ENCODE data around the gene IL12B. TPM values are rescaled to one million over a fixed set of nuclear protein-coding genes. Genes with fewer than 3 reads are reported as not detected.

IL12B gene
- total RNA-seq, 1 experiment from 2014 or later, result not detected

DNA sequence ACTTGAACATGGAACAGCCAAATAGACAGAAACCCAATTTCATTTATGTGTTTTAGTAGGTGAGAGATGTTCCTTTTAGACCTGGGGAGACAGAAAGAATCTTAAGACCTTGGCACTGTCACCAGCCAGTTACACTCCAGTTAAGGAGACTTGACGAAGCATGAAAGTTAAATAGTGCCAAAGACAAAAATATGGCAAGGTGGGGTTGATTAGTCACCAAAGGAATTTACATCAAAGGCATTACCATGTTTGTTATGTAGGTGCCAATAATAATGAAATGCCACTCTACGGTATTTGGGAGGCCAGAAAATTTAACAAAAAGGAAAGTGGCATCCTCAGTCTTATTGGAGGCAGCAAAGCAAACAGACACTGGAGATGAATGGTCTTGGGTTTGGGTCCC is 9.2 kb upstream of the IL12B start:
- Histone ChIP-seq H3K9me3 (peaks cover 9% of the 10 kb centered on the region; the same call in 1 of the 2 replicates), H3K27me3 (no peaks in the 10 kb centered on the region), H3K36me3 (peaks cover 2% of the 10 kb centered on the region; the same call in 1 of the 2 replicates), H3K4me3 (no peak overlapping the region)
- no peak for DNase-seq

DNA sequence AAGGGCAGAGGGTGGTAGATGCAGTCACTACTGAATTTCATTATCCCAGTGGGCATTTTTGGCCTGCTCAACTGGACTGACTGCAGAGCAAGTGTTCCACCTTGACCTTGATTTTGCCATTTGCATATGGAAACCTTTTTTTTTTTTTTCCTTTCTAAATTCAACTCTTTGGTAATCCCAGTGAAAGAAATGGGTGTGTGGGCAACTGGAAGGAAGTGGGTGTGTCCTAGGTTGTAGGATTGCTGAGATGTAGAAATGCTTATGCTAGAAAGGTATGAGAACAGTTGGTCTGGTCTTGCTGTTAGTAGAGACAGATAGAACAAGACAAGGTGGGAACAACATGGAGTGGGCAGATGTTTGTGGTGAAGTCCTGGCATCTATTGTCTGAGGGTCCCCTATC is 7.8 kb upstream of the IL12B start:
- Histone ChIP-seq H3K36me3 (peaks cover 2% of the 10 kb centered on the region; the same call in 1 of the 2 replicates), H3K27me3 (no peaks in the 10 kb centered on the region), H3K9me3 (peaks cover 9% of the 10 kb centered on the region; the same call in 1 of the 2 replicates), H3K4me3 (no peak overlapping the region)
- no peak for DNase-seq

DNA sequence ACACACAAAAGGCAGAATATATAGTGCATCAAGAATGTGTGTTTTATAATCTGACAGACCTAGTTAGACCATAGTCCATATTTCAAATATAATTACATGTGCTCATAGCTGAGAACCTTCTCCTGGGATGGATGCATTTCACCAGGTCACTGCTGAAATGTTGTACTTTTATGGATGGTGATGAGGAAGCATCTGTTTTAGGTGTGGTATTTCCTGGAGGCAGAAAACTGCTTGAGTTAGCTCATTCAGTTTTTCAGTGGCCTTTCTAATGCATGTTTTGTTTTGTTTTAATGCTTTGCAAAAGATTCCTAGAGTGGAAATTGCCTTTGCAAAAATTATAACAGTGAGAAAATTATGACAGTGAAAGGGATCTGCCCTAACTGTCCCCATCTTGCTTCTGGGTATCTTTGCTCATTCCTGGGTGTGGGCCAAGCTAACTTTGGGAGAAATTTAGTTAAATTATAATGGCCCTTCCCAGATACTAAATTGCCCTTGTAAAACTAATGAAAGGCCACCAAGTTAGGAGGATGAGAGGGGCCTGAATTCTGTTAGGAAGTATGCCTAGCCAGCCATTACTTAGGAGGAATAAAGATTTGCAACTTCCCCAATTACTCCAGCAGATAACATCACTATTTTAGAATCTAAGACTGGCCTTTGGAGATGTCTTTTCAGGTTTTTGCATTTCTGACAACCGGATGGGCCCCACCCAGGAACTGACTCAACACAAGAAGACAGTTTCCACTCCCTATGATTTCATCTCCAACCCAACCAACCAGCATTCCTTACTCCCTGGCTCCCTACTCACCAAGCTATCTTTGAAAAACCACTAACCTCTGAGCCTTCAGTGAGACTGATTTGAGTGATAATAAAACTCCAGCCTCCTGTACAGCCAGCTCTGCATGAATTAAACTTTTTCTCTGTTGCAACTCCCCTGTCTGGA is 7.0 kb upstream of the IL12B start:
- Histone ChIP-seq H3K9me3 (peaks cover 9% of the 10 kb centered on the region; the same call in 1 of the 2 replicates), H3K27me3 (no peaks in the 10 kb centered on the region), H3K36me3 (peaks cover 2% of the 10 kb centered on the region; the same call in 1 of the 2 replicates), H3K4me3 (no peak overlapping the region)
- DNase-seq, result peak; percentile 80

DNA sequence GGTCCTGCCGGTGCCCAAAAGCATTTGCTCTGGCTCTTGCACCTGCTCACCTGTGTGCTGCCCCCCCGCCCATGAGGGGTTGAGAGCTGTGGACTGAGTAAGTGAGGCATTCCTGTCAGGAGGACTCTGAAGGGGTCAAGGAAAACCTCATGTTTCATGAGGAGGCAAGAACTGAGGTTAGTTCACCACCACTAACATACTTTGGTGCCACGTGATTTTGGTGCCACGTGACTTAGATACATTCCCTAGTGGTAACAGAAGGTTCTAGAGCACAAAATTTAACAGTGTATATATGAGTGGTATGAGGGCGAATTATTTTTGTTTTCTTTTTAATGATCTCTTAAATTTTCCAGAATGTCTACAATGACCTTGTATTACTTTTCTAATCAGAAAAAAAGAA is 6.3 kb upstream of the IL12B start:
- Histone ChIP-seq H3K36me3 (peaks cover 2% of the 10 kb centered on the region; the same call in 1 of the 2 replicates), H3K4me3 (no peak overlapping the region), H3K27me3 (no peaks in the 10 kb centered on the region), H3K9me3 (peaks cover 9% of the 10 kb centered on the region; the same call in 1 of the 2 replicates)
- DNase-seq, result no peak

DNA sequence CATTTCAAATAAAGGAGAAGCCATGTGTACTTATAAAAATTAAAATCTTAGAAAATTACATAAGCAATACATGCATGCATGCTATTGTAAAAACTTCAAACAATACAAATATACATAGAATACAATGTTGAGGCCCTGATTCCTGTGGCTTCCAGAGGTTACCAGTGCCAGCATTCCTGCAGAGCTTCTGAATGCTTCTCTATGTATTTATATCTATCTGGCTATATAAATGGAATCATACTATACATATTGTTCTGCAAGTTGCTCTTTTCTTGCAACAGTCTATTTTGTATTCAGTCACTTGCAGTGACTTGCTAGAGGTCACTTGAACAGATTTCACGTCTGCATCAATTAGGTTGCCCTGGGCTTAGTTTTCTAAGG is 3.2 kb upstream of the IL12B start:
- DNase-seq, result peak; percentile 53
- Histone ChIP-seq H3K27me3 (no peaks in the 10 kb centered on the region), H3K36me3 (peaks cover 2% of the 10 kb centered on the region; the same call in 1 of the 2 replicates), H3K9me3 (peaks cover 9% of the 10 kb centered on the region; the same call in 1 of the 2 replicates), H3K4me3 (no peak overlapping the region)

DNA sequence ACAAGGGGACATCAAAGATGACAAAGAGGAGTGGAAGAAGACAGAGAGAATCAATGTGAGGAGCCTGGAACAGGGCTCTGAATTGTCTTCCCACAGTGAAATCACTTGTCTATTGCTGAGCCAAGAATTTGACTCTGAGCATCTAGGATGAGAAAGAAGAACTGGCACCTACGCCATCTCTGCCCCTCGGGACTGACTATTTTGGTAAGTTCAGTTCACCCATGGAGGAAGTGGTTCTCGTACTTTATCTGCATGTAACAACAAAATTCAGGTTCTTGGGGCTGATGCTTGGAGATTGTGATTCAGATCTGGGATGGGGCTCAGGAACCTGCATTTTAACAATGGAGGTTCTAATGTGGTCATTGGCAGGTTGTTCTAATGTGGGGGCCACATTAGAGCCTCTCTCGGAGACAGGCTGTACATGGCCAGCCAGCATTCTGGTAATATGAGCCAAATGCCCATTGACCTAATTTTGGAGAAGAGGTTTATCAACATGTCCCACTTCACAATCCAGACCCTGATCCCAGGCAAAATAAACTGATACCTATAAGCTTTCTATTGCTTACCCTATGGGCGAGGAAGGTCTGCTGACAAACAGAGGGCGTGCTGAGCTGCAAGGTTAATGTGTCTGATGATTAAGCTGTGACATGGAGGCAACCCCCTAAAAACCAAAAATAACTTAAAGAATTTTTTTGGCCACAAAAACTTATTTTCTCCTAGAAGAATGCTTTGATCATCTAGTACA is 2.7 kb upstream of the IL12B start:
- Histone ChIP-seq H3K36me3 (peaks cover 2% of the 10 kb centered on the region; the same call in 1 of the 2 replicates), H3K27me3 (no peaks in the 10 kb centered on the region), H3K4me3 (no peak overlapping the region), H3K9me3 (peaks cover 4% of the 10 kb centered on the region; the same call in 1 of the 2 replicates)
- DNase-seq, result peak; percentile 26

DNA sequence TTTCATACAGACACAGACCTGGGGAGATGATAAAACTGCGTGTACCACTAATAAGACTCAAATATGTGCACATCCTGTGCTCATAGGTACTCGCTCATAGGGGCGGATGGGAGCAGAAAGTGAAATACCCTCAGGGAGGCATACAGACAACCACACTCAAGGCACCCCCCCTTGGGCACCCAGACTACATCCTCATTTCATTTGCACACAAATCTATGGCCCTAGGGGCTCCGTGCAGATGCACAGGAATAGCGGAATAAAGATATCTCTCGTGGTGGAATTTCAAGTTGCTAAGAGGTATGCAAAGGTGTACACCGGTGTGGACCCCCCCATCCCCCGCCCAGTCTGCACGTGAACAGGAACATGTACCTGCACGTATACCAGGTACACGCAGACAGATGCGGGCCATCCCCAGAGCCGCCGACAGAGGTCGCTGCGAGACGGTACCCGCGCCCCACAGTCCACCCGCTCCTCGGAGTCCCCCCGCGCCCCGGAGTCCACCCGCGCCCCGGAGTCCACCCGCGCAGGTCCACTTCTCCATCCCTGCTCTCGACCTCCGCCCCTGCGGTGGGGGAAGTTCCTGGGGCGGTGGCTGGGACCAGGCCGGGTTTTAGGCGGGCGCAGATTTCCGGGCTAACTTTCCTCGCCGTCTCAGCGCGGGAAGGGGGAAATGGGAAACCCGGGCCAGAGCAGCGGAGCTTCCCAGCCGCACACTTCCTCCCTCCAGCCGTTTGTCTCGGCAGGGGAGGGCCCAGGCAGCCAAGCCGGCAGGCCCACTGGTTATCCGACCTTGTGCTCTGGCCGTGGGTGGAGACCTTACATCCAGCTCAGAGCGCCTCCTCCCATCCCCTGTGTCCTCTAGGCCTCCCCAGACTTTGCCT is 1.0 kb upstream of the IL12B start:
- DNase-seq, result peak; percentile 80
- peak overlapping the region; percentile 44 for H3K4me3 ChIP-seq
- H3K9me3 ChIP-seq, result no peaks in the 10 kb centered on the region
- no peaks in the 10 kb centered on the region for H3K36me3 ChIP-seq
- no peaks in the 10 kb centered on the region for H3K27me3 ChIP-seq

DNA sequence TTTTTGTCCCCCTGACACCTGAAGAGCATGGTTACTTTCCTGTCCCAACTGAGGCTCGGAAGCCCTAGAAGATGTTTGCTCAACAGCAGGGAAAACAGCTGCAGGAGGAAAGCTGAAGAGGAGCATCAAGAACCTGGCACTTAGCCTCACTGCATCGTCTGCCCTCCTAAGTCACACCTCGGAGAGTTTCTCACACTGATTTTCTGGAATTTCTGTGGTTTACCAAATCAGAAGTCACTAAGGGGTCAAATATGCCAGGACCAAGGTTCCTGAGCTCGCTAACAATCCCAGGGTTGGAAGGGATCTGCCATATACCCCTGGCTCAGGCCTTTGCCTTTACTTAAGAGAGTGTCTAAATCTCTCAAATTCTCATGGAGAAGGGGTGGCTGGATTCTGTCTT is 5.3 kb downstream of the IL12B start:
- Histone ChIP-seq H3K9me3 (no peaks in the 10 kb centered on the region), H3K27me3 (no peaks in the 10 kb centered on the region), H3K36me3 (no peaks in the 10 kb centered on the region), H3K4me3 (no peak overlapping the region)
- DNase-seq, result no peak

- H3K36me3 ChIP-seq, result no peaks in the 10 kb centered on the region
- peak; percentile 92 for DNase-seq
- H3K4me3 ChIP-seq, result no peak overlapping the region
- no peaks in the 10 kb centered on the region for H3K9me3 ChIP-seq
- H3K27me3 ChIP-seq, result no peaks in the 10 kb centered on the region
Measured at GRCh38 chr5:159324102-159324755, 6.1 kb downstream of the IL12B start.

- no peak overlapping the region for H3K4me3 ChIP-seq
- H3K36me3 ChIP-seq, result no peaks in the 10 kb centered on the region
- no peaks in the 10 kb centered on the region for H3K27me3 ChIP-seq
- H3K9me3 ChIP-seq, result no peaks in the 10 kb centered on the region
- no peak for DNase-seq
Measured at GRCh38 chr5:159322180-159322579, 8.1 kb downstream of the IL12B start.

DNA sequence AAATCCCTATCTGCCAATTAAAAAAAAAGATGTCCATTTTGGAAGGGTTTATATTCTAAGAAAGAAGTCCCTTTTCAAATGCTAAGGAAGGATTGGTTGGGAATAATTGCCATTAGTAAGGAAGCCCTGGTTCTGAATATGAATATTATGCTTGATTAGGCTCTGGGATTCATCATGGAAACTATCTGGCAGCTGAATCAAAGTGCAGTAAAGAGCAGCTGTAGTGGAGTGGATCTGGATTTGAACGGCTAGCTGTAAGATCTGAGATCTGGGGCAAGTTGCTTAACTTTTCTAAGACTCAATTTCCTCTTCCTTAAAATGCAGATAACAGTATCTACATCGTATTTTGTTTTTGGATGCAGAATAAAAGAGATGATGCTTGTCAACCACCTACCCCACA is 10.5 kb downstream of the IL12B start:
- Histone ChIP-seq H3K4me3 (no peak overlapping the region), H3K36me3 (no peaks in the 10 kb centered on the region), H3K27me3 (no peaks in the 10 kb centered on the region), H3K9me3 (no peaks in the 10 kb centered on the region)
- DNase-seq, result no peak

DNA sequence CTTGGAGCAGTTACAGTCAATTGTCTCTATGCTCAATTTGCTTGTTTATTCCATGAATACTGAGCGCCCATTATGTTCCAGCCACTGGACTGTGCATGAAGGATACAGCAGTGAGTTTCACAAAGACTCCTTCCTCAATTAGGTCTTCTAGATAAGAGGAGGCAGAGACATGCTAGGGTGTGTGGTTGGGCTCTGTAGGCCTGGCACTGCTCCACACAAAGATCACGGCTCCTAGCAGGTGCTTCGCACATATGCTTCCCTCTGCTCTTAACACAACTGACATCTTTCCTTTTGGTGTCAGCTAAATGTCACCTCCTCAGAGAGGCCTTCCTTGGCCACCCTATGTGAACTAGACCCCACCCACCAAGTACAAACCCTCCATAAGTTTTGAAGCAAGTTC is 10.9 kb downstream of the IL12B start:
- Histone ChIP-seq H3K4me3 (no peak overlapping the region), H3K27me3 (no peaks in the 10 kb centered on the region)
- no peak for DNase-seq

GRCh38 chr5:159318448-159318847 is 11.8 kb downstream of the IL12B start:
- Histone ChIP-seq H3K36me3 (no peaks in the 10 kb centered on the region), H3K4me3 (no peak overlapping the region), H3K27me3 (no peaks in the 10 kb centered on the region), H3K9me3 (no peaks in the 10 kb centered on the region)
- no peak for DNase-seq

More for the DNA sequence above, 10.9 kb downstream of the IL12B start:
- no peaks in the 10 kb centered on the region for H3K36me3 ChIP-seq
- H3K9me3 ChIP-seq, result no peaks in the 10 kb centered on the region

- Histone ChIP-seq H3K9me3 (no peaks in the 10 kb centered on the region), H3K27me3 (no peaks in the 10 kb centered on the region), H3K36me3 (no peaks in the 10 kb centered on the region), H3K4me3 (no peak overlapping the region)
- no peak for DNase-seq
Measured at GRCh38 chr5:159317849-159318248, 12.4 kb downstream of the IL12B start.

DNA sequence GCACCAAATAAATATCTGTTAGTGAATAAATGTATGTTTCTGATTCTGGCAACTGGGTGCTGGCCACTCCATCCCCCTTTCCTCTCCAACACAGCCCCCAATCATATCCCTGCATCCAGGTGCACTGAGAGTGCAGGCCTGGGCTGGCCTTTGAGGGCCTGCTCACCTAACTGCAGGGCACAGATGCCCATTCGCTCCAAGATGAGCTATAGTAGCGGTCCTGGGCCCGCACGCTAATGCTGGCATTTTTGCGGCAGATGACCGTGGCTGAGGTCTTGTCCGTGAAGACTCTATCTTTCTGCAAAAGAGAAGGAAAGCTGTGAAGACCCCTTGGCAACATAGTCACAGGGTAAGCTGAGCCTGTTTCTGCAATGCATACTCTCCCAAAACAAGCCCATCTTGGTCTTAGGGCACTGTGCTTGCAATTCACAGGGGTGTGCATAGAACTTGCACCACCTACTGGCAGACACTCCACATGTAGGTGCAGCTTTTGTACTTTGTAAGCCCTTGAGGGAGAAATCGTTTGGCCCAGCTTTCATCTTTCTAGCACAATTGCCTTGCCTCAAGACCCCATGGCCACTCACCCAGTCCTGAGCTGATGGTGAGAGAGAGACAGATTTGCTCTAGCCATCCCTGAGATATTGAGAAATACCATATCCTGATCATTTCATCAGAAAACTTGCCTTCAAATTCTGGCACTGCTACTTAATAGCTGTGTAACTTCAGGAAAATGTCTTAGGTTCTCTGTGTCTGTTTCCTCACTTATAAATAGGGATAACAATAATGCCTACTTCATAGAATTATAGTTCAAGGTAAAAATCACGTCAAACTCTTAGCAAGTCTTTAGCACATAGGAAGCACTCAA is 13.5 kb downstream of the IL12B start:
- DNase-seq, result peak; percentile 38
- H3K27me3 ChIP-seq, result no peaks in the 10 kb centered on the region
- H3K4me3 ChIP-seq, result no peak overlapping the region
- no peaks in the 10 kb centered on the region for H3K9me3 ChIP-seq
- H3K36me3 ChIP-seq, result no peaks in the 10 kb centered on the region

Measured in MG63 (cell line).